ENCODE results near the gene FIBCD1.

The FIBCD1 gene

GRCh38 chr9:130938652-130939404 is at the start of gene FIBCD1:
TSS of gene FIBCD1 (minus strand) at chr9:130939247. CDS start at chr9:130938607, 640 bp downstream.
- peak; percentile 21 to 32 for DNase-seq

GRCh38 chr9:130988400-130988747 is 49.3 kb upstream of the FIBCD1 start:
- DNase-seq: no peak

GRCh38 chr9:130987738-130988399 is 48.8 kb upstream of the FIBCD1 start:
- DNase-seq: no peak

- no peak for DNase-seq
These were observed 48.0 kb upstream of the FIBCD1 start for GRCh38 chr9:130987054-130987453.

- DNase-seq: no peak
These were observed 47.4 kb upstream of the FIBCD1 start for GRCh38 chr9:130986356-130986965.

GRCh38 chr9:130985606-130986162 is 46.6 kb upstream of the FIBCD1 start:
- no peak for DNase-seq

GRCh38 chr9:130985029-130985428 is 46.0 kb upstream of the FIBCD1 start:
- no peak for DNase-seq

- no peak for DNase-seq
These were observed 45.5 kb upstream of the FIBCD1 start for GRCh38 chr9:130984521-130984920.

GRCh38 chr9:130983970-130984369 is 44.9 kb upstream of the FIBCD1 start:
- DNase-seq: no peak

- no peak for DNase-seq
These were observed 44.3 kb upstream of the FIBCD1 start for GRCh38 chr9:130983359-130983670.

GRCh38 chr9:130982636-130983358 is 43.8 kb upstream of the FIBCD1 start:
- no peak for DNase-seq

- DNase-seq: no peak
These were observed 42.7 kb upstream of the FIBCD1 start for GRCh38 chr9:130981756-130982137.

GRCh38 chr9:130981002-130981755 is 42.1 kb upstream of the FIBCD1 start:
- DNase-seq: no peak

- no peak for DNase-seq
These were observed 41.5 kb upstream of the FIBCD1 start for GRCh38 chr9:130980526-130980925.

GRCh38 chr9:130979591-130980385 is 40.7 kb upstream of the FIBCD1 start:
- DNase-seq: no peak

- DNase-seq: no peak
These were observed 38.8 kb upstream of the FIBCD1 start for GRCh38 chr9:130977811-130978221.

GRCh38 chr9:130975932-130976841 is 37.1 kb upstream of the FIBCD1 start:
- no peak for DNase-seq

- DNase-seq: no peak
These were observed 36.1 kb upstream of the FIBCD1 start for GRCh38 chr9:130975156-130975555.

GRCh38 chr9:130974697-130975096 is 35.6 kb upstream of the FIBCD1 start:
- no peak for DNase-seq

GRCh38 chr9:130973686-130974281 is 34.7 kb upstream of the FIBCD1 start:
- no peak for DNase-seq

Data from stimulated activated CD4-positive, alpha-beta T cell treated with anti-CD3 and anti-CD28 coated beads, Interleukin-2, amount 100 ng/mL, for 48 hours (primary cell).